ENCODE results near the gene EGFL7. TPM values are rescaled to one million over a fixed set of nuclear protein-coding genes. Genes with fewer than 3 reads are reported as not detected.
A peak's percentile ranks its signal among the peaks of the same experiment; 100 is the strongest.

The EGFL7 gene
- total RNA-seq, 1 experiment from 2014 or later, result 79.5 TPM

DNA sequence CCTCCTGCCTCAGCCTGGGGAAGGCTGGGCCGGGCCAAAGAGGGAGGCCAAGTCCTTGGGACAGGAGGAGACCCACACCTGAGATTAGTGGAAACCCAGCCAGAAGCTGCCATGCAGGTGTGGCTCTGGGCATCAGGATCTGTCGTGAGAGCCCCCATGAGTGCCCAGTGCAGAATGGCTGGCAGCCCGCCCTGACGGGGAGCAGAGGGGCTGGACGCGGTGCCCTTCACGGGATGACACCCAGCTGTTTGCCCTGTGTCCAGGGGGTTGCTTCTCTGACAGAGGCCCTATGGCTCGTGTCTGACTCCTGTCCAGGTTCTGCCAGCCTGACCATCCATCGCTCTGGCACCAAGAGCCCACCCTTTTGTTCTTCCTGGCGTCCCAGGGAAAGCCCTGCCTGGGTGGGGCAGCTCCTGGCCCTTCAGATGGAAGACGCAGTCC is 58.2 kb downstream of the EGFL7 start:
- intact Hi-C loops (cut with micrococcal nuclease; ENCODE audit: unreplicated experiment), result no loop called here
- no peak for DNase-seq (ENCODE audit: low spot score)
- TF ChIP-seq, protein P1, sequence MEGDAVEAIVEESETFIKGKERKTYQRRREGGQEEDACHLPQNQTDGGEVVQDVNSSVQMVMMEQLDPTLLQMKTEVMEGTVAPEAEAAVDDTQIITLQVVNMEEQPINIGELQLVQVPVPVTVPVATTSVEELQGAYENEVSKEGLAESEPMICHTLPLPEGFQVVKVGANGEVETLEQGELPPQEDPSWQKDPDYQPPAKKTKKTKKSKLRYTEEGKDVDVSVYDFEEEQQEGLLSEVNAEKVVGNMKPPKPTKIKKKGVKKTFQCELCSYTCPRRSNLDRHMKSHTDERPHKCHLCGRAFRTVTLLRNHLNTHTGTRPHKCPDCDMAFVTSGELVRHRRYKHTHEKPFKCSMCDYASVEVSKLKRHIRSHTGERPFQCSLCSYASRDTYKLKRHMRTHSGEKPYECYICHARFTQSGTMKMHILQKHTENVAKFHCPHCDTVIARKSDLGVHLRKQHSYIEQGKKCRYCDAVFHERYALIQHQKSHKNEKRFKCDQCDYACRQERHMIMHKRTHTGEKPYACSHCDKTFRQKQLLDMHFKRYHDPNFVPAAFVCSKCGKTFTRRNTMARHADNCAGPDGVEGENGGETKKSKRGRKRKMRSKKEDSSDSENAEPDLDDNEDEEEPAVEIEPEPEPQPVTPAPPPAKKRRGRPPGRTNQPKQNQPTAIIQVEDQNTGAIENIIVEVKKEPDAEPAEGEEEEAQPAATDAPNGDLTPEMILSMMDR (conservative IDR thresholded peaks at IDR 0.05; ENCODE audit: low read depth, low read length), result no peak
- no peak for TF ChIP-seq EZH2 (IDR thresholded peaks at IDR 0.05; ENCODE audit: borderline replicate concordance, low read depth, low read length, poor library complexity, severe bottlenecking)
- Histone ChIP-seq H3K9me3 (ENCODE audit: low read depth, low read length, poor library complexity, severe bottlenecking) (no peaks in the 10 kb centered on the region), H3K27me3 (replicated peaks; ENCODE audit: insufficient read depth, low read depth, low read length, poor library complexity) (no peaks in the 10 kb centered on the region), H3K4me3 (ENCODE audit: low read depth, low read length, poor library complexity, severe bottlenecking) (no peak overlapping the region), H3K27ac (ENCODE audit: low read depth, low read length, poor library complexity, severe bottlenecking) (no peak overlapping the region), H3K36me3 (ENCODE audit: insufficient read depth, low read length, poor library complexity, severe bottlenecking) (peaks cover 39% of the 10 kb centered on the region), H3K4me1 (ENCODE audit: insufficient read depth, low read length, poor library complexity, severe bottlenecking) (peaks cover 27% of the 10 kb centered on the region)
- ChIA-PET CTCF (interaction anchor here (0.5 kb wide), 1 partner anchor 1696 kb away, joined by 3 read pairs; no protein-coding TSS in a partner anchor), POLR2A (ENCODE audit: low non-redundant PET) (no interaction called here)
- BruUV-seq (replicated peaks), result no TSS peak

DNA sequence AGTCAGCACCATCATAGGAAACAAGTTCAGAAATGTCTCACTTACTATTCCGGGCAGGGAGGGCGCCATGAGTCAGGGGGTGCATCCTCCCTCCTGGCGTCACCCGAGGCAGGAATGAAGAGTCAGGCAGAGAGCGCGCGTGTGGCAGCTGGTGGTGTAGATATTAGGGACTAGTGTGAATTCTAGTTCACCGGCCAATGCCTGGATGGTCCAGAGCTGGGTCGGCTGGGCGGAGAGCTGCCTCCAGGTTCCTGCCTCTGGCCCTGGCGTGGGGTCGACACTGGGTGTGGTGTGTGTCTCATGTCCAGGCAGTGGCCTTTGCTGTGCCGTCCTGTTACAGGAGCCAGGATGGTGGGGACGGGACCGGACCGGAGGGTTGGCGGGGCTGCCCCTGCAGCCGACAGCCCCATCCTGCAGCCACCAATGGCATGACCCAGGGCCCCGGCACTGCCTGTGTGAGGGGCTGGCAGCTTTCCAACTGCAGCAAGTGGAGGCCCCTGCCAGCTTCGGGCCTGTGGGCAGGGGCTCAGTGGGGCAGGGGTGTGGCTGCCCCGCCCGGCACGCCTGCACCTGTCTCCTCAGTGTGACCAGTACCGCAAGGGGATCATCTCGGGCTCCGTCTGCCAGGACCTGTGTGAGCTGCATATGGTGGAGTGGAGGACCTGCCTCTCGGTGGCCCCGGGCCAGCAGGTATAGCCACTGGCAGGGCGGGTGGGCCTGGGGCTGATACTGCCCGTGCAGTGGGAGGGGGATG is 58.8 kb downstream of the EGFL7 start:
- Histone ChIP-seq H3K36me3 (ENCODE audit: insufficient read depth, low read length, poor library complexity, severe bottlenecking) (peaks cover 45% of the 10 kb centered on the region), H3K4me1 (ENCODE audit: insufficient read depth, low read length, poor library complexity, severe bottlenecking) (peaks cover 33% of the 10 kb centered on the region), H3K9me3 (ENCODE audit: low read depth, low read length, poor library complexity, severe bottlenecking) (no peaks in the 10 kb centered on the region), H3K27ac (ENCODE audit: low read depth, low read length, poor library complexity, severe bottlenecking) (no peak overlapping the region), H3K4me3 (ENCODE audit: low read depth, low read length, poor library complexity, severe bottlenecking) (no peak overlapping the region), H3K27me3 (replicated peaks; ENCODE audit: insufficient read depth, low read depth, low read length, poor library complexity) (no peaks in the 10 kb centered on the region)
- BruUV-seq (replicated peaks), result no TSS peak
- ChIA-PET CTCF (no interaction called here), POLR2A (ENCODE audit: low non-redundant PET) (no interaction called here)
- intact Hi-C loops (cut with micrococcal nuclease; ENCODE audit: unreplicated experiment), result no loop called here
- TF ChIP-seq, protein P1 (conservative IDR thresholded peaks at IDR 0.05; ENCODE audit: low read depth, low read length), result no peak
- no peak for TF ChIP-seq EZH2 (IDR thresholded peaks at IDR 0.05; ENCODE audit: borderline replicate concordance, low read depth, low read length, poor library complexity, severe bottlenecking)
- peak; percentile 57 for DNase-seq (ENCODE audit: low spot score)

Small RNAs within 50 kb of the gene (microRNA-seq; reads per million reads assigned to microRNA genes)
- 41,220 reads per million, percentile 99 among the genes with 10 or more reads in this experiment for gene MIR126

Other genes starting within 250 kb of the EGFL7 start
- 26.2 and 27.7 TPM in 2 replicates for gene INPP5E, start 223.1 kb upstream of the EGFL7 start, total RNA-seq (2021)
- gene SEC16A, start 179.9 kb upstream of the EGFL7 start, total RNA-seq (2021), result 72.9 and 73.7 TPM in 2 replicates
- 37.2 and 50.2 TPM in 2 replicates for gene NOTCH1, start 116.9 kb upstream of the EGFL7 start, total RNA-seq (2021)
- gene AGPAT2, start 24.5 kb downstream of the EGFL7 start, total RNA-seq (2021), result 56.0 and 57.7 TPM in 2 replicates
- 26.4 and 35.3 TPM in 2 replicates for gene DIPK1B, start 49.7 kb downstream of the EGFL7 start, total RNA-seq (2021)
- gene LCN10, start 80.0 kb downstream of the EGFL7 start, total RNA-seq (2021), result 0.15 and 0.35 TPM in 2 replicates
- gene LCN6, start 85.6 kb downstream of the EGFL7 start, total RNA-seq (2021), result not detected in 2 replicates
- gene LCN8, start 95.3 kb downstream of the EGFL7 start, total RNA-seq (2021), result not detected in 2 replicates
- not detected in 2 replicates for gene LCN15, start 101.6 kb downstream of the EGFL7 start, total RNA-seq (2021)
- 32.7 and 39.5 TPM in 2 replicates for gene TMEM141, start 128.4 kb downstream of the EGFL7 start, total RNA-seq (2021)
- gene CCDC183, start 133.4 kb downstream of the EGFL7 start, total RNA-seq (2021), result 0.46 TPM in 1 of 2 replicates, not detected in the other
- 208 and 210 TPM in 2 replicates for gene RABL6, start 145.0 kb downstream of the EGFL7 start, total RNA-seq (2021)
- 1.8 and 2.0 TPM in 2 replicates for gene AJM1, start 179.6 kb downstream of the EGFL7 start, total RNA-seq (2021)
- 94.7 and 109 TPM in 2 replicates for gene PHPT1, start 186.5 kb downstream of the EGFL7 start, total RNA-seq (2021)
- gene MAMDC4, start 189.4 kb downstream of the EGFL7 start, total RNA-seq (2021), result 7.9 and 10.1 TPM in 2 replicates
- gene EDF1, start 203.4 kb downstream of the EGFL7 start, total RNA-seq (2021), result 321 and 330 TPM in 2 replicates
- gene TRAF2, start 223.6 kb downstream of the EGFL7 start, total RNA-seq (2021), result 29.2 and 33.2 TPM in 2 replicates